Activated T-cell treated with anti-CD3 and anti-CD28 coated beads, Interleukin-2, amount 50 U/mL, for 72 hours (primary cell): ENCODE results near the gene PEX14. TPM values are rescaled to one million over a fixed set of nuclear protein-coding genes. Genes with fewer than 3 reads are reported as not detected.
"Not testable (repeated sequence)": the region's sequence is repeated elsewhere in the genome, so short reads cannot be mapped to it uniquely, and the experiment has no call there.

Experiments used
- ATAC-seq, 2 donors: fragments of 150-1000 bp; cut with Tn5 transposase; replicated peaks in 1 of 2; 2 replicates each; pipeline ENCODE4 v1.10.0; 2021; ENCODE audit warnings: moderate library complexity in 2 of 2, mild to moderate bottlenecking in 1 of 2
- DNase-seq, 2 donors: peaks; one replicate each; pipeline ENCODE4 v3.0.0; 2021 to 2022; ENCODE audit warnings: mixed read lengths in 1 of 2
- H3K27ac Mint-ChIP-seq: one replicate; pipeline ENCODE4 v1.8.0; 2022; ENCODE audit warnings: mild to moderate bottlenecking, moderate library complexity, mixed read lengths
- H3K27me3 Mint-ChIP-seq: one replicate; pipeline ENCODE4 v1.8.0; 2022; ENCODE audit warnings: low read depth, mixed read lengths
- H3K36me3 Mint-ChIP-seq, 2 donors: one replicate each; pipeline ENCODE4 v1.8.0; 2022; ENCODE audit warnings: mixed read lengths in 2 of 2, mild to moderate bottlenecking in 1 of 2; ENCODE audit not compliant: insufficient read depth in 2 of 2
- H3K4me1 Mint-ChIP-seq: one replicate; pipeline ENCODE4 v1.8.0; 2022; ENCODE audit warnings: low read depth, mixed read lengths
- H3K4me3 Mint-ChIP-seq, 2 donors: one replicate each; pipeline ENCODE4 v1.8.0; 2022; ENCODE audit warnings: mild to moderate bottlenecking in 2 of 2, mixed read lengths in 2 of 2, moderate library complexity in 2 of 2
- H3K9me3 Mint-ChIP-seq, 2 donors: one replicate each; pipeline ENCODE4 v1.8.0; 2022; ENCODE audit warnings: mixed read lengths in 2 of 2
- total RNA-seq, 2 donors: library from RNA; stranded (reverse); gene quantifications; one replicate each; pipeline ENCODE4 v1.2.3, GENCODE V29; 2022

The PEX14 gene
- total RNA-seq, 2 donors from 2014 or later: 25.7 to 30.2 TPM

DNA sequence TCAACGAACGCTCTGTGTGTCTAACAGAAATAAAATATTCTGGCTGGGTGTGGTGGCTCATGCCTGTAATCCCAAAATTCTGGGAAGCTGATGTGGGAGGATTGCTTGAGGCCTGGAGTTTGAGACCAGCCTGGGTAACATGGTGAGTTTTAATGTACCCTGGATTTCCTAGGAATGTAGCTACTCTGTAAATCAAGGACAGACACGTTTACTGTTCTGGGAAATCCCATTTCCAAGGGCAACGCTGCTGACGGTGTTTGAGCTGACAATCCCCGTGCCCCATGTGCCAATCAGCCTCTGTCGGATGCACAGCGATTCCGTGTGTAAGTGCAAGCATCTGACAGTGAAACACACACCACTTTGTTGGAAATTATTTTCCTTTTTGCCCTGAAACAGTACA is 16.9 kb upstream of the PEX14 start:
- Mint-ChIP-seq H3K4me1 (no peaks in the 10 kb centered on the region), H3K27ac (no peak overlapping the region), H3K36me3 (peaks cover 0 to 19% of the 10 kb centered on the region in 2 donors), H3K27me3 (no peaks in the 10 kb centered on the region), H3K4me3 (no peak overlapping the region), H3K9me3 (no peaks in the 10 kb centered on the region)
- ATAC-seq: no peak
- DNase-seq: no peak

DNA sequence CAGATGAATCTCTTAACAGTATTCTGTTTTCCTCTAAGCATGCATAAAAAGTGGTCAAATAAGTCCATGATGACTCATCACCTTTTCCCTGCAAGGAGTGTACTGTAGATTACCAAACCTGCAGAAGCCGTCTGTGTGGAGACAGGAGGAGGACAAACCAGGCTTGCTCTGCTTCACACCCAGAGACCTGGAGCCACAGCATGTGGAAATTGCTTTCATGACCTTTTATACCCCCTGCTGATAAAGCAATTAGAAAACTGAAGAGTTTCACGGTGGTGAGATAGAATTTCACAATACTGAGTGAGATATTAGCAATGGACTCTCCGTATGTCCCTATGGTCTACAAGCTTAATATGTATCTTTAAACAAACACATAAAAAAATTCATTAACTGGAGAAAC is 15.6 kb upstream of the PEX14 start:
- Mint-ChIP-seq H3K36me3 (peaks cover 0 to 19% of the 10 kb centered on the region in 2 donors), H3K27me3 (no peaks in the 10 kb centered on the region), H3K4me1 (no peaks in the 10 kb centered on the region), H3K4me3 (no peak overlapping the region), H3K27ac (no peak overlapping the region), H3K9me3 (no peaks in the 10 kb centered on the region)
- ATAC-seq: no peak
- DNase-seq: no peak

DNA sequence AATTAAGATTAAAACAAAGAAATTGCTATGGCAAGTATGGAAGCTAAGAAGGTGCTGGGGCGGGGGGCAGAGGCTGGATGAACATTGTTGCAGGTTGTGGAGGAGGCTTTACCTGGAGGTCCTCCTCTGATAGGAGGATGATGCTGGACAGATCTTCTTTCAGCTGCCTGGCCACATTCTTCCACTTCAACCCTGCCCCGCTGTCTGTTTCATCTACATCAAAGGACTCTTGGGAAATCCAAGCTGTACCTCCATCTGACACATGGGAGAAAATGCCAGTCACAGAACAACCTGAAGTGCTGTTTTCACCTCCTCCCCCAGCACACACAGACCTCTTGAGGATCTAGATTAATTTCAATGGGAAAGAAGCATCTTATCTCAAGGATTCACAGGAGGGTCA is 7.7 kb upstream of the PEX14 start:
- no peaks in the 10 kb centered on the region for H3K27me3 Mint-ChIP-seq
- H3K36me3 Mint-ChIP-seq: peaks cover 3 to 13% of the 10 kb centered on the region in 2 donors
- H3K4me3 Mint-ChIP-seq: no peak overlapping the region
- H3K4me1 Mint-ChIP-seq: peaks cover 14% of the 10 kb centered on the region
- ATAC-seq (no peak), DNase-seq (no peak)
- H3K27ac Mint-ChIP-seq: no peak overlapping the region
- no peaks in the 10 kb centered on the region for H3K9me3 Mint-ChIP-seq

DNA sequence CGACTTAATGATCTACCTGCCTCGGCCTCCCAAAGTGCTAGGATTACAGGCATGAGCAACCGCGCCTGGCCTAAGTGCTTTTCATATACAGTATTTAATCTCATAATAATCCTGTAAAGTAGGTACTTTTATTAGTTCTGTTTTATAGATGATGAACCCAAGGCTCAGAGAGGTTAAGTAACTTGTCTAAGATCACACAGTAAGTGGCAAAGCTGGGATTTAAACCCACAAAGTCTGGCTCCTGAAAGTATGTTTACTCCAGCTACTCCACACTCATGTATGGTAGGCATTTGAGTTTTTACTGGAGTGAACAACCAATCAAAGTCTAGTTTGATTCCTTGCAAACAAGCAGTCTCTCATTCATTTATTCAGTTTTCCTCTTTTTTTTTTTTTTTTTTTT is 4.7 kb upstream of the PEX14 start:
- Mint-ChIP-seq H3K36me3 (peaks cover 5 to 14% of the 10 kb centered on the region in 2 donors), H3K27me3 (no peaks in the 10 kb centered on the region), H3K9me3 (no peaks in the 10 kb centered on the region), H3K4me3 (no peak overlapping the region), H3K4me1 (peaks cover 38% of the 10 kb centered on the region), H3K27ac (no peak overlapping the region)
- no peak for DNase-seq
- no peak for ATAC-seq

DNA sequence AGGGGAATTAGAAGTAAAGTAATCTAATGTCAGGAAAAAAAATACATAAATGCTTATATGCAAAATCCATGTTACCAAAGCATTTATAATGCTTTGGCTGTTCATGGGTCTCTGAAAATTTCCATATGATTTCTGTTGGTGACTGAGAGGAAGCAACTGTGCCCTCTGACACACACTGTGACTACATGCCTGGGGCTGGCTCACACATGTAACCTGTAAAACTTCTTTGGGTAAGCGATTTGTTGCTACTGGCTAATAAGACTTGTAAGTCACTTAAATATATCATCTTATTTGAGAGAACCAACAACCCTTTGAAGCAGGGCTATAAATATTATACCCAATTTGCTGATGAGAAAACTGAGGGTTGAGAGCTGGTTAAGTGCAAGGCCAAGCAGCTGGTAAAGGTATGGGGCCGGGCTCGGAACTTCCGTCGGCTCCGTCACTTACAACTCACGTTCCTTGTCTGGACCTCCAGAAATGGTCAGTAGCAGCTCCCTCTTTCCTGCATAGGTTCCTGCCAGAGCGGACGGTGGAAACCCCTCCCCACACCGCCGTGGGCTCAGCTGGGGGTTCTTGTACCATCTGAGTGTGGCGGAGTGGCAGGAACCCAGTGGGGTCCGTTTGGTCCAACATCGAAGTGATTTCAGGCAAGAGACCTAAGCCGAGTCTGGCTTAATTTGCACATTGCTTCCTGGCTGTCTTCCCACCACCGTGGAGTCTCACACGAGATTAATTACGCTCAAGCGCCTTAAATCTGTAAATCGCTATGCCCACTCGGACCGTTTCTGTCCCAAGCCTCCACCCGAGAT is 3.1 kb upstream of the PEX14 start:
- Mint-ChIP-seq H3K9me3 (no peaks in the 10 kb centered on the region), H3K27me3 (no peaks in the 10 kb centered on the region), H3K4me3 (peak overlapping the region; percentile 99), H3K36me3 (peaks cover 8 to 14% of the 10 kb centered on the region in 2 donors), H3K27ac (peak overlapping the region; percentile 97), H3K4me1 (peaks cover 50% of the 10 kb centered on the region)
- no peak for ATAC-seq
- DNase-seq: no peak

DNA sequence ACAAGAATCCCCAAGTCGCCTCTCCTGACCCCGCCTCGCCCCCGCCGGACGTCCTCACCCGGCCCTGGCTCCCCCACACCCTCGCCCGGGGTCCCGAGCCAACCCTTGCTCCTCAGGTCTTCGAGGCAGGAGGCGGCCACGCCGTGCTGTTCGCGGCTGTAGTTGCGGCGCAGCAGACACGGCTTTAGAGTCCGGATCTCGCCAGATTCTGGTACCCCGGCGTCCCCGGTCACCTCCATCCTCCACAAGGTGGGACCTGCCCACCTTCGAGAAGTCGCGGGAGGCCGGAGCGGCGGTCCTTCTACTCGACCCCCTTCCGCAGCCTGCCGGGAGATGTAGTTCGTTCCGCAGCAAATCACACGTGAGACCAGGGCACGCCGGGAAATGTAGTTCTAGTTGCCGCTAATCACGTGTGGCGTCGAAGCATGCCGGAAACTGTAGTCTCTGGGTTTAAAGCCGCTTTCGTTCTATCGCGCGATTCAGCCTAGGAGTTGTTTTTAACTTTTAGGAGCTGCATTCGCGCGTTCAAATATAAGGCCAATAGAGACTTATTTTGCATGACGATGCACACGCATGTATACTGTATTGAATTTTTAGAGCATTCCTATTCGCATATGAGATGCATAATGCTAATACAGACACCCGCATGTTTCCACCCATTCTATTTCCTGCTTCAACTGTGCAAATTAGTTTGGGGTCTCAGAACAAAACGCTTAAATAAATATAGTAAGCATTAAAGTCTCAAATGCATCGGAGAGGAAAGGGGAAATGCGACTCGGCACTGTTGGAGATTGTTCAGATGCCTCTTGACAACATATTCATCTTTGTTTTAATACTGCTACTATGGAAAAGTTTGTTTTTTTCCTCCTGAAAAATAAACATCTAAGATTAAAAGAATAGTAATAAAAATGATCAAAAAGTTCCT is 2.3 kb upstream of the PEX14 start, which contains the start of gene DFFA:
DFFA (minus strand) TSS at position 310 of the 925 bp plus-strand sequence; CDS start at position 239, 71 bp downstream.
- H3K36me3 Mint-ChIP-seq: peaks cover 8 to 11% of the 10 kb centered on the region in 2 donors
- peaks cover 59% of the 10 kb centered on the region for H3K4me1 Mint-ChIP-seq
- ATAC-seq (peak; percentile 84 to 85), DNase-seq (peak; percentile 91 to 95)
- no peaks in the 10 kb centered on the region for H3K27me3 Mint-ChIP-seq
- H3K9me3 Mint-ChIP-seq: no peaks in the 10 kb centered on the region
- peak within 1 kb of the TSS; percentile 97 for H3K27ac Mint-ChIP-seq
- H3K4me3 Mint-ChIP-seq: peak within 1 kb of the TSS; percentile 99

DNA sequence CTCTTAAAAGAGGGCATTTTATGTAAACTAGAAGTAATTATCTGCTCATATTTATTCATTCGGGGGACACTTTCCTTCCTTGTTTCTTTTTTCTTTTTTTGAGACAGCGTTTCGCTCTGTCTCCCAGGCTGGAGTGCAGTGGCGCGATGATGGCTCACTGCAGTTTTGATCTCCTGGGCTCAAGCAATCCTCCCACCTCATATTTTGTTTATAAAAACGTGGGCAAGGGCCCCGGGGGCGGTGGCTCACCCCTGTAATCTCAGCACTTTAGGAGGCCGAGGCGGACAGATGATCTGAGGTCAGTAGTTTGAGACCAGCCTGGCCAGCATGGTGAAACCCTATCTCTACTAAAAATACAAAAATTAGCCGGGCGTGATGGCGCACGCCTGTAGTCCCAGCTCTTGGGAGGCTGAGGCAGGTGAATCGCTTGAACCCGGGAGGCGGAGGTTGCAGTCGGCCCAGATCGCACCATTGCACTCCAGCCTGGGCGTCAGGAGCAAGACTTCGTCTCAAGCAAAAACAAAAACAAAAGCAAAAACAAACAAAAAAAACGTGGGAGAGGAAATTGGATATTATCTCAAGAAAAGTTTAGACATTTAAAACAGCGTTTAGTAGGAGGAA is 1.5 kb upstream of the PEX14 start:
- no peak for ATAC-seq
- Mint-ChIP-seq H3K4me3 (peak overlapping the region; percentile 99), H3K36me3 (peaks cover 4 to 8% of the 10 kb centered on the region in 2 donors), H3K27ac (peak overlapping the region; percentile 46), H3K9me3 (no peaks in the 10 kb centered on the region), H3K27me3 (no peaks in the 10 kb centered on the region), H3K4me1 (peaks cover 60% of the 10 kb centered on the region)
- DNase-seq: no peak

DNA sequence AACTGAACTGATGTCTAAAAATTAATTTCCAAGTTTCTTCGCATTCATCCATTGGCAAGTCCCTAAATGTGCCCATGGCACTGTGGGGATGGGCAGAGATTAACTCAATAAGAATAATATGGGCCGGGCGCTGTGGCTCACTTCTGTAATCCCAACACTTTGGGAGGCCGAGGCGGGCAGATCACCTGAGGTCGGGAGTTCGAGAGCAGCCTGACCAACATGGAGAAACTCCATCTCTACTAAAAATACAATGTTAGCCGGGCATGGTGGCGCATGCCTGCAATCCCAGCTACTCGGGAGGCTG is 489 bp upstream of the PEX14 start:
- not testable (repeated sequence) for DNase-seq, H3K36me3 Mint-ChIP-seq, H3K27me3 Mint-ChIP-seq, H3K9me3 Mint-ChIP-seq, ATAC-seq
- Mint-ChIP-seq H3K27ac (peak overlapping the region; percentile 81), H3K4me3 (peak overlapping the region; percentile 89 to 95), H3K4me1 (peaks cover 60% of the 10 kb centered on the region)

DNA sequence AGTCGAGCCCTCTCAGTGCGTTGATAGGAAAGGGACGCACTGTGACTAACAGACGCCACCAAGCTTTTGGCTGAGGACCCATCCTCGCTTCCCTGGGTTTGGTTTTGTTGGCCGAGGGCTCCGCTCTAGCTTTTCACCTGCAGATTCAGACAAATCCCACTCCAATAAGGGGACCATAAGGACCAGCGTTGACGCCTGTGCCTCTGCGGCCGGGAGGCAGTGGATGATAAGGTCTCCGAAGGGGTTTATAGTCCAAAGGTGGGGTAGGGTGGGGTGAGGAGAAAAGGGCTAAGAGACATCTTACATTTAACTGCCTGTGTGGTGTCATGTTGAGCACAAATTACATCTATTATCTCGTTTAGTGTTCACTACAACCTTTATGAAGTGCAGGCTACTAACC is 760 bp downstream of the PEX14 start:
- Mint-ChIP-seq H3K9me3 (no peaks in the 10 kb centered on the region), H3K27me3 (no peaks in the 10 kb centered on the region), H3K27ac (peak overlapping the region; percentile 94), H3K4me3 (peak overlapping the region; percentile 94 to 95), H3K4me1 (peaks cover 60% of the 10 kb centered on the region), H3K36me3 (peaks cover 3 to 6% of the 10 kb centered on the region in 2 donors)
- DNase-seq (no peak), ATAC-seq (peak in 1 of 2 donors; percentile 1)

DNA sequence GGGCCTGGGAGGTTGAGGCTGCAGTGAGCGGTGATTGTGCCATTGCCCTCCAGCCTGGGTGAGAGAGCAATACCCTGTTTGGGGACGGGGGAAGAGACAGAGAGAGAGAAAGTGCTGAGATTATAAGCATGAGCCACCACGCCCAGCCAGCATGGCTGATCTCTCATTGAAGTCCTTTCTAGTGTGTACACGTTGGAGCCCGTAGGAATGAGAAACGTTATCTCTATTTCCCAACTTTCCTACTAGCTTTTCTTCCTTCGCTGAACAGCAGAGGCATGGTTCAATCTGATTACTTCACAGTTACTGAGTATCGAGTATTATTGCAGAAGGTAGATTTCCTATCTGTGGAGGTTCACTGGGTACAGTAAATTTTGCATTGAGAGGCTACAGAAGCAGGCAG is 4.5 kb downstream of the PEX14 start:
- H3K27ac Mint-ChIP-seq: no peak overlapping the region
- no peaks in the 10 kb centered on the region for H3K27me3 Mint-ChIP-seq
- ATAC-seq (no peak), DNase-seq (no peak)
- no peaks in the 10 kb centered on the region for H3K9me3 Mint-ChIP-seq
- H3K36me3 Mint-ChIP-seq: peaks cover 0 to 4% of the 10 kb centered on the region in 2 donors
- H3K4me3 Mint-ChIP-seq: no peak overlapping the region
- H3K4me1 Mint-ChIP-seq: peaks cover 27% of the 10 kb centered on the region

DNA sequence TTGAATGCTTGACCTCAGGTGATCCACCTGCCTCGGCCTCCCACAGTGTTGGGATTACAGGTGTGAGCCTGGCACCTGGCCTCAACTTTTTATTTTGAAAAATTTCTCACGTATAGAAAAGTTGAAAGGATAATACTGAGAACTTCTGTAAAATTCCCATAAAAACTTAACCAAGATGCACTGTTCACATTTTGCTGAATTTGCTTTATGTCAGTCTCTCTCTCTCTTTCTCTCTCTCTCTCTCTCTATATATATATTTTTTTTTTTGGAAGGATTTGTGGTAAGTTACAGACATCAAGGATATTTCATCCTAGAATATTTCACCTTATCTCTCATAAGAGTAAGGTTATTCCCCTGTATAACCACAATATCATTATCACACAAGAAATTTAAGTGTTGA is 5.9 kb downstream of the PEX14 start:
- no peak overlapping the region for H3K4me3 Mint-ChIP-seq
- H3K27me3 Mint-ChIP-seq: no peaks in the 10 kb centered on the region
- H3K4me1 Mint-ChIP-seq: peaks cover 20% of the 10 kb centered on the region
- ATAC-seq (no peak), DNase-seq (no peak)
- no peaks in the 10 kb centered on the region for H3K9me3 Mint-ChIP-seq
- no peak overlapping the region for H3K27ac Mint-ChIP-seq
- peaks cover 2% of the 10 kb centered on the region in 2 donors for H3K36me3 Mint-ChIP-seq

DNA sequence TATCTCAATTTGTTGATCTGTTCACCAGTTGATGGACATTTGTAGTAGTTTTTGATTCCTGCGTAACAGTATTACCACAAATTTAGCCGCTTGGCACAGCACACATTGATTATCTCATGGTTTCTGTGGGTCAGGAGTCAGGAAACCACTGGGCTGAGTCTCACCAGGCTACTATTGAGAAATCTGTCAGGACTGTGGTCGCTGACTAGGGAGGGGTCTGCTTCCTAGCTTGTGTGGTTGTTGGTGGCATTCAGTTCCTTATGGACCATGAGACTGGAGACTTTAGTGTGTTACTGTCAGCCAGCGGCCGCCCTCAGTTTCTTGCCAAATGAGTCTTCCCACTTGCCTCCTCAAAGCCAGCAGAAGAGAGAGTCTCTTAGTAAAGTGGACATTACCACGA is 9.8 kb downstream of the PEX14 start:
- Mint-ChIP-seq H3K4me1 (peaks cover 4% of the 10 kb centered on the region), H3K36me3 (peaks cover 1 to 6% of the 10 kb centered on the region in 2 donors), H3K27ac (no peak overlapping the region)

More for the DNA sequence above, 9.8 kb downstream of the PEX14 start:
- no peaks in the 10 kb centered on the region for H3K9me3 Mint-ChIP-seq
- no peak overlapping the region for H3K4me3 Mint-ChIP-seq
- H3K27me3 Mint-ChIP-seq: no peaks in the 10 kb centered on the region
- DNase-seq (no peak), ATAC-seq (no peak)
